PC-3 (cell line): ENCODE results near the gene STK24.

ENCODE experiments used
- CTCF ChIP-seq: fragments of 300-600 bp; sonication (generic); conservative IDR thresholded peaks from 2 replicates; pipeline ENCODE4 v1.5.1; 2017; ENCODE audit warnings: antibody characterized with exemption, low read depth, mild to moderate bottlenecking, low read length
- EZH2 ChIP-seq: fragments of 300-600 bp; sonication (generic); IDR thresholded peaks from one replicate; pipeline ENCODE4 v1.6.1; 2017; ENCODE audit warnings: antibody characterized with exemption, mild to moderate bottlenecking, low read length; ENCODE audit not compliant: unreplicated experiment

- TF ChIP-seq CTCF (no peak), EZH2 (no peak)
Observed at GRCh38 chr13:98577836-98578285, 954 bp upstream of the STK24 start.
